A549 (cell line): ENCODE measurements around the gene NBPF1. TPM values are rescaled to one million over a fixed set of nuclear protein-coding genes. Genes with fewer than 3 reads are reported as not detected.
"Not testable (repeated sequence)": the region's sequence is repeated elsewhere in the genome, so short reads cannot be mapped to it uniquely, and the experiment has no call there.

ENCODE experiments used
- ATAC-seq, 2 experiments: fragments of 200-7000 bp in 1 of 2; fragments of >200 bp in 1 of 2; cut with Nextera tagmentation in 1 of 2; cut with Tn5 transposase in 1 of 2; 3 replicates each; pipeline versions ENCODE4 v1.8.0 to v1.9.1; 2018 to 2020; ENCODE audit warnings: mild to moderate bottlenecking in 1 of 2, moderate library complexity in 1 of 2
- CTCF ChIA-PET: fragments of 300-600 bp; sonication (Branson Sonifier 250); formaldehyde crosslinking; extraction: SDS; loops from one replicate; lab custom pipeline; 2021; ENCODE audit warnings: antibody characterized with exemption, inconsistent platforms; lab: Yijun Ruan, JAX
- POLR2A ChIA-PET: fragments of 350-600 bp; formaldehyde crosslinking; extraction: SDS; loops from one replicate; lab custom pipeline; 2021; ENCODE audit warnings: antibody characterized with exemption, inconsistent platforms; lab: Yijun Ruan, JAX
- DNase-seq, 2 experiments: peaks; one replicate each; pipeline versions ENCODE4 v3.0.0 to v3.0.0-alpha.2; 2011 to 2016; ENCODE audit warnings: low read depth in 1 of 2, low spot score in 1 of 2
- FAIRE-seq: peaks from 2 replicates; lab custom pipeline; 2011; peaks lifted over from hg19 to GRCh38; lab: Jason Lieb, UNC
- H3K27ac ChIP-seq, 2 experiments: fragments of >200 bp; sonication (Bioruptor Twin); formaldehyde crosslinking; 3 replicates each; pipeline ENCODE4 v1.5.1; 2016 to 2017
- H3K4me1 ChIP-seq: fragments of >200 bp; sonication (Bioruptor Twin); formaldehyde crosslinking; 3 replicates; pipeline ENCODE4 v1.6.1; 2016
- H3K4me2 ChIP-seq: fragments of >200 bp; sonication (Bioruptor Twin); formaldehyde crosslinking; 3 replicates; pipeline ENCODE4 v1.6.1; 2016
- H3K4me3 ChIP-seq: fragments of >200 bp; sonication (Bioruptor Twin); formaldehyde crosslinking; 3 replicates; pipeline ENCODE4 v1.5.1; 2016
- H3K9me3 ChIP-seq: fragments of >200 bp; sonication (Bioruptor Twin); formaldehyde crosslinking; 3 replicates; pipeline ENCODE4 v1.6.1; 2016
- ATOH8 ChIP-seq: fragments of 250-450 bp; sonication (Bioruptor Pico); IDR thresholded peaks from 2 replicates; pipeline ENCODE4 v1.5.0; 2020; ENCODE audit warnings: low read depth, mild to moderate bottlenecking, moderate library complexity
- CHD2 ChIP-seq: fragments of 150-350 bp; IDR thresholded peaks from 2 replicates; pipeline ENCODE4 v1.6.1; 2014; ENCODE audit warnings: low read length; ENCODE audit not compliant: partially characterized antibody
- EHF ChIP-seq: fragments of 250-450 bp; sonication (Bioruptor Pico); IDR thresholded peaks from 2 replicates; pipeline ENCODE4 v1.5.0; 2020; ENCODE audit warnings: mild to moderate bottlenecking
- EP300 ChIP-seq, 2 experiments: fragments of >200 bp; sonication (Bioruptor Twin); formaldehyde crosslinking; IDR thresholded peaks; 2 replicates in 1 of 2; 3 replicates in 1 of 2; pipeline ENCODE4 v1.6.1; 2016 to 2017
- FOSB ChIP-seq: fragments of 250-450 bp; sonication (Bioruptor Pico); IDR thresholded peaks from 2 replicates; pipeline ENCODE4 v1.5.0; 2020; ENCODE audit warnings: mild to moderate bottlenecking, moderate library complexity
- HEYL ChIP-seq: fragments of 250-450 bp; sonication (Bioruptor Pico); IDR thresholded peaks from 2 replicates; pipeline ENCODE4 v1.8.0; 2021; ENCODE audit warnings: mild to moderate bottlenecking, moderate library complexity
- KDM5A ChIP-seq: fragments of 200-600 bp; sonication (generic); IDR thresholded peaks from 2 replicates; pipeline ENCODE4 v1.6.1; 2016; ENCODE audit warnings: antibody characterized with exemption, mild to moderate bottlenecking
- NFE2L2 ChIP-seq: fragments of 150-350 bp; conservative IDR thresholded peaks from 2 replicates; pipeline ENCODE4 v1.6.1; 2014; ENCODE audit warnings: low read length
- NPAS2 ChIP-seq: fragments of 250-450 bp; sonication (Bioruptor Pico); IDR thresholded peaks from 2 replicates; pipeline ENCODE4 v1.8.0; 2022; ENCODE audit warnings: mild to moderate bottlenecking, moderate library complexity, borderline replicate concordance
- NR3C1 ChIP-seq: fragments of >200 bp; sonication (Bioruptor Twin); formaldehyde crosslinking; IDR thresholded peaks from 3 replicates; pipeline ENCODE4 v1.6.1; 2017
- PHF8 ChIP-seq: fragments of 200-600 bp; sonication (generic); IDR thresholded peaks from 2 replicates; pipeline ENCODE4 v1.6.1; 2016; ENCODE audit warnings: low read depth, mild to moderate bottlenecking, antibody characterized with exemption, moderate library complexity, borderline replicate concordance
- RARB ChIP-seq: fragments of 250-450 bp; sonication (Bioruptor Pico); IDR thresholded peaks from 2 replicates; pipeline ENCODE4 v1.8.0; 2021; ENCODE audit warnings: mild to moderate bottlenecking, moderate library complexity
- RNF2 ChIP-seq: fragments of 200-600 bp; sonication (generic); IDR thresholded peaks from 2 replicates; pipeline ENCODE4 v1.6.1; 2016; ENCODE audit warnings: low read depth, mild to moderate bottlenecking, antibody characterized with exemption, moderate library complexity, borderline replicate concordance
- TFCP2L1 ChIP-seq: fragments of 250-450 bp; sonication (Bioruptor Pico); IDR thresholded peaks from 2 replicates; pipeline ENCODE4 v1.5.0; 2021; ENCODE audit warnings: mild to moderate bottlenecking
- ZC3H11A ChIP-seq: fragments of 450-650 bp; IDR thresholded peaks from 2 replicates; pipeline ENCODE4 v1.6.1; 2014; ENCODE audit warnings: antibody characterized with exemption, mild to moderate bottlenecking
- WGBS: methylation state at CpG from one replicate; pipeline ENCODE4 v1.1.6; 2017; ENCODE audit errors: missing lambda C conversion rate; 5-methylcytosine and 5-hydroxymethylcytosine counted together
- polyA plus RNA-seq, 4 experiments: library from polyadenylated mRNA; depleted of rRNA in 3 of 4; stranded (reverse); fragments of >200 nt; fragmentation: RNase III in 1 of 4; extraction: RNeasy Plus Mini Kit Qiagen cat#74134 plus additional on column Dnase treatment in 1 of 4; gene quantifications; 2 replicates in 3 of 4; 3 replicates in 1 of 4; pipeline ENCODE4 v1.2.3, GENCODE V29; 2011 to 2017
- TF ChIP-seq, protein P1 (sequence below): IDR thresholded peaks from 2 replicates; pipeline ENCODE4 v1.6.1; 2012
- TF ChIP-seq, protein P2 (sequence below): fragments of >200 bp; sonication (Bioruptor Twin); formaldehyde crosslinking; IDR thresholded peaks from 3 replicates; pipeline ENCODE4 v1.5.1; 2016
- TF ChIP-seq, protein P3 (sequence below): fragments of >200 bp; sonication (Bioruptor Twin); formaldehyde crosslinking; IDR thresholded peaks from 2 replicates; pipeline ENCODE4 v1.6.1; 2016

Gene NBPF1
- polyA plus RNA-seq, 2 of the 4 experiments (the other 2 are of a cell fraction), result 23.9 to 36.8 TPM

- no peaks in the 10 kb centered on the region for H3K4me1 ChIP-seq
- 84% methylated on average over 12 of the region's 12 CpGs for WGBS
- no peak overlapping the region for H3K4me2 ChIP-seq
- FAIRE-seq, result no peak
- no peak overlapping the region for H3K4me3 ChIP-seq
- CTCF ChIA-PET, result interaction anchor here (1.4 kb wide), 1 partner anchor 431 kb away, joined by 3 read pairs; no protein-coding TSS in a partner anchor
- H3K9me3 ChIP-seq, result no peaks in the 10 kb centered on the region
- DNase-seq, result no peak
- H3K27ac ChIP-seq, result no peak overlapping the region
- no peak for TF ChIP-seq FOSB (CRISPR knock-in tag)
- TF ChIP-seq RNF2, result no peak
- TF ChIP-seq, protein P1, sequence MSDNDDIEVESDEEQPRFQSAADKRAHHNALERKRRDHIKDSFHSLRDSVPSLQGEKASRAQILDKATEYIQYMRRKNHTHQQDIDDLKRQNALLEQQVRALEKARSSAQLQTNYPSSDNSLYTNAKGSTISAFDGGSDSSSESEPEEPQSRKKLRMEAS, result no peak
- TF ChIP-seq HEYL (CRISPR knock-in tag), result no peak
- no peak for TF ChIP-seq ZC3H11A
- TF ChIP-seq CHD2, result no peak
- TF ChIP-seq PHF8, result no peak
- TF ChIP-seq EP300 (IDR thresholded peaks at IDR 0.05), result no peak
- TF ChIP-seq, protein P2, sequence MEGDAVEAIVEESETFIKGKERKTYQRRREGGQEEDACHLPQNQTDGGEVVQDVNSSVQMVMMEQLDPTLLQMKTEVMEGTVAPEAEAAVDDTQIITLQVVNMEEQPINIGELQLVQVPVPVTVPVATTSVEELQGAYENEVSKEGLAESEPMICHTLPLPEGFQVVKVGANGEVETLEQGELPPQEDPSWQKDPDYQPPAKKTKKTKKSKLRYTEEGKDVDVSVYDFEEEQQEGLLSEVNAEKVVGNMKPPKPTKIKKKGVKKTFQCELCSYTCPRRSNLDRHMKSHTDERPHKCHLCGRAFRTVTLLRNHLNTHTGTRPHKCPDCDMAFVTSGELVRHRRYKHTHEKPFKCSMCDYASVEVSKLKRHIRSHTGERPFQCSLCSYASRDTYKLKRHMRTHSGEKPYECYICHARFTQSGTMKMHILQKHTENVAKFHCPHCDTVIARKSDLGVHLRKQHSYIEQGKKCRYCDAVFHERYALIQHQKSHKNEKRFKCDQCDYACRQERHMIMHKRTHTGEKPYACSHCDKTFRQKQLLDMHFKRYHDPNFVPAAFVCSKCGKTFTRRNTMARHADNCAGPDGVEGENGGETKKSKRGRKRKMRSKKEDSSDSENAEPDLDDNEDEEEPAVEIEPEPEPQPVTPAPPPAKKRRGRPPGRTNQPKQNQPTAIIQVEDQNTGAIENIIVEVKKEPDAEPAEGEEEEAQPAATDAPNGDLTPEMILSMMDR, result no peak
- TF ChIP-seq NR3C1, result no peak
- TF ChIP-seq EHF (CRISPR knock-in tag), result no peak
- TF ChIP-seq TFCP2L1, result no peak
- no peak for TF ChIP-seq NFE2L2
- no peak for TF ChIP-seq KDM5A
- TF ChIP-seq, protein P3, sequence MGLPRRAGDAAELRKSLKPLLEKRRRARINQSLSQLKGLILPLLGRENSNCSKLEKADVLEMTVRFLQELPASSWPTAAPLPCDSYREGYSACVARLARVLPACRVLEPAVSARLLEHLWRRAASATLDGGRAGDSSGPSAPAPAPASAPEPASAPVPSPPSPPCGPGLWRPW, result no peak
- TF ChIP-seq NPAS2 (CRISPR knock-in tag), result no peak
- TF ChIP-seq ATOH8, result no peak
- TF ChIP-seq RARB (CRISPR knock-in tag), result no peak
- TF ChIP-seq, all 56 proteins: peak for 0
- ATAC-seq, result no peak
- POLR2A ChIA-PET, result no interaction called here
These were observed 92.1 kb downstream of the NBPF1 start for GRCh38 chr1:16521288-16521583.

DNA sequence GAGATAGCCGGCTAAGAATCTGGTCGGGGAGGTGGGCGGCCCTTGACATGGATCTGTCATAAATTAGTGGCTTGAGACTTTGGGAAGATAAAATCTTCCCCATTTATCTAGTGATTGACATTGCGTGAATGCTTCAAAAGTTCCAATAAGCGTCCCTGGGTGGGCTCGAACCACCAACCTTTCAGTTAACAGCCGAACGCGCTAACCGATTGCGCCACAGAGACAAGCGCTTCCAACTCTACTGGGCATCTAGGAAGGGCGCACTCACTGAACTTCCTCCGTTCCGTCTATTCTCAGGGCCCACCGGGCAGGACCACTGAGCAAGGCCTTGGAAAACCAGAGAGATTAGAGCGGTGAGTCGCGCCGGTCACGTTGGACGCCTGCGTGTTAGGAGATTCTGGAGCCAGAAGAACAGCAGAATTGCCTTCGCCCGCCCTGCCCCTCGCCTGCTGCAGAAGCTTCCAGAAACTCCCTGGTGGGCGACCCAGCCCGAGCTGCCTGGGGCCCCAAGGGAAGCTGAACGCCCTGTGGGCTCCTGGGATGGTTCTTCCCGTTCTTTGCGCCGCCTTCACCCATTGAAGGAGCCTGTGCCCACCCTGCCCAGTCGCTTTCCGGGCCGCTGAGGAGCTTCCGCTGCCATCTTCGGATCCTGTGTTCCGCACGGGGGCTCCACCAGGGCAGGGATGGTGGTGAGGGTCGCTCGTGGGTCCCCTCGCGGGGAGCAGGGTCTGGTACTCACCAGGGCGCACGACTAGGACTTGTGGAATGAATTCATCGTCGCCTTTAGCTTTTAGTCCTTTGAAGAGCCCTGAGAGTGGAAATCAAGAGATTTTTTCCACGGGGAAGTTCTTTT is 92.7 kb downstream of the NBPF1 start:
- H3K9me3 ChIP-seq, H3K4me2 ChIP-seq, H3K27ac ChIP-seq, DNase-seq, H3K4me1 ChIP-seq, FAIRE-seq, POLR2A ChIA-PET, H3K4me3 ChIP-seq, ATAC-seq: not testable (repeated sequence)
- CTCF ChIA-PET, result interaction anchor here (1.4 kb wide), 1 partner anchor 431 kb away, joined by 3 read pairs; no protein-coding TSS in a partner anchor
- WGBS, result 78% methylated on average over 48 of the region's 48 CpGs

- H3K27ac ChIP-seq, H3K4me3 ChIP-seq, H3K4me2 ChIP-seq, POLR2A ChIA-PET, ATAC-seq, CTCF ChIA-PET, H3K4me1 ChIP-seq, DNase-seq, FAIRE-seq, H3K9me3 ChIP-seq: not testable (repeated sequence)
- WGBS, result 30% methylated on average over 6 of the region's 6 CpGs
These were observed 94.0 kb downstream of the NBPF1 start for GRCh38 chr1:16519255-16519951.

DNA sequence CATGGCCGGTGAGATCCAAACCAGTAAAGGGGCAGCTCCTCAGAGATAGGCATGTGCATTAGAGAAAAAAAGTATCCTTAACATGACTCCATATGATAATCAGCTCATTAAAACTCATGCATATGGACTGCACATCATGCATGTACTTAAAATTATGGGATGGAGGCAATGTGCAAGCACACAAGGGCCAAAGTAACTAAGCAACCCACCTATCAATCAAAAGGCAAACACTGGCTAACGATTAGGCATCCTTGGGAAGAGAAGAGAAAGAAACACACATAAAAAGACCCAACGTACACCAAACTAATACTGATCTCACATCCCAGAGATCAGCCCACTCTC is 94.5 kb downstream of the NBPF1 start:
- H3K27ac ChIP-seq, H3K9me3 ChIP-seq, POLR2A ChIA-PET, H3K4me3 ChIP-seq, H3K4me2 ChIP-seq, ATAC-seq, H3K4me1 ChIP-seq, DNase-seq, FAIRE-seq: not testable (repeated sequence)
- CTCF ChIA-PET, result interaction anchor here (1.2 kb wide), 1 partner anchor 106 kb away, joined by 3 read pairs; no protein-coding TSS in a partner anchor
- WGBS, result 47% methylated on average over 3 of the region's 3 CpGs

- CTCF ChIA-PET, H3K4me3 ChIP-seq, H3K4me1 ChIP-seq, H3K27ac ChIP-seq, DNase-seq, ATAC-seq, H3K9me3 ChIP-seq, FAIRE-seq, H3K4me2 ChIP-seq, POLR2A ChIA-PET: not testable (repeated sequence)
- 67% methylated on average over 3 of the region's 5 CpGs for WGBS
These were observed 96.5 kb downstream of the NBPF1 start for GRCh38 chr1:16516694-16517410.
